ENCODE measurements around the gene TBCD. TPM values are rescaled to one million over a fixed set of nuclear protein-coding genes. Genes with fewer than 3 reads are reported as not detected.

Gene TBCD
- polyA plus RNA-seq, 1 experiment, result 38.6 TPM

DNA sequence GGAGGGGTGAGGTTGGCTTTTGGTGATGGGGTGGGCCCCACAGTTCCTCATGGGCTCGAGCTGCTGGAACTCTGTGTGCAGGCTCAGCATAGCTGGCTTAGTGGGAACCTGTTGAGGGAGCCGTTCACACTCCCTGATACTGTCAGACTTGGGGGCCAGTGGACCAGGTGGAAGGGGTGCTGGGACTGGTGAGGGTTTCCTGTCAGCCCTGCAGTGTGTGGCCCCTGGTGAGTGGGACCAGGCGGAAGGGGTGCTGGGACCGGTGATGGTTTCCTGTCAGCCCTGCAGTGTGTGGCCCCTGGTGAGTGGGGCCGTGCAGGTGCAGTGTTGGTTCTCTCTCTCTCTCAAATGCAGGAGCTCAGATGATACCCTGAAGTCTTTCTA, 133.1 kb downstream of the TBCD start:
- TF ChIP-seq, protein P1, sequence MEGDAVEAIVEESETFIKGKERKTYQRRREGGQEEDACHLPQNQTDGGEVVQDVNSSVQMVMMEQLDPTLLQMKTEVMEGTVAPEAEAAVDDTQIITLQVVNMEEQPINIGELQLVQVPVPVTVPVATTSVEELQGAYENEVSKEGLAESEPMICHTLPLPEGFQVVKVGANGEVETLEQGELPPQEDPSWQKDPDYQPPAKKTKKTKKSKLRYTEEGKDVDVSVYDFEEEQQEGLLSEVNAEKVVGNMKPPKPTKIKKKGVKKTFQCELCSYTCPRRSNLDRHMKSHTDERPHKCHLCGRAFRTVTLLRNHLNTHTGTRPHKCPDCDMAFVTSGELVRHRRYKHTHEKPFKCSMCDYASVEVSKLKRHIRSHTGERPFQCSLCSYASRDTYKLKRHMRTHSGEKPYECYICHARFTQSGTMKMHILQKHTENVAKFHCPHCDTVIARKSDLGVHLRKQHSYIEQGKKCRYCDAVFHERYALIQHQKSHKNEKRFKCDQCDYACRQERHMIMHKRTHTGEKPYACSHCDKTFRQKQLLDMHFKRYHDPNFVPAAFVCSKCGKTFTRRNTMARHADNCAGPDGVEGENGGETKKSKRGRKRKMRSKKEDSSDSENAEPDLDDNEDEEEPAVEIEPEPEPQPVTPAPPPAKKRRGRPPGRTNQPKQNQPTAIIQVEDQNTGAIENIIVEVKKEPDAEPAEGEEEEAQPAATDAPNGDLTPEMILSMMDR (IDR thresholded peaks at IDR 0.05; ENCODE audit: insufficient read depth, low read depth, low read length), result no peak
- H3K27me3 ChIP-seq (ENCODE audit: control insufficient read depth, insufficient read depth, low read length), result no peaks in the 10 kb centered on the region
- H3K4me3 ChIP-seq (ENCODE audit: low read depth, low read length), result no peak overlapping the region
- ChIA-PET CTCF (interaction anchor here (1.7 to 2.9 kb wide), 4 partner anchors 8 to 319 kb away, joined by 5 to 17 read pairs (median 9); no protein-coding TSS in a partner anchor), POLR2A (interaction anchor here (0.9 kb wide), 1 partner anchor 25 kb away, joined by 3 read pairs; no protein-coding TSS in a partner anchor)
- DNase-seq (ENCODE audit: low read depth), result no peak
- H3K36me3 ChIP-seq (ENCODE audit: control insufficient read depth, insufficient read depth, low read length), result no peaks in the 10 kb centered on the region; the same call in 1 of the 2 replicates

DNA sequence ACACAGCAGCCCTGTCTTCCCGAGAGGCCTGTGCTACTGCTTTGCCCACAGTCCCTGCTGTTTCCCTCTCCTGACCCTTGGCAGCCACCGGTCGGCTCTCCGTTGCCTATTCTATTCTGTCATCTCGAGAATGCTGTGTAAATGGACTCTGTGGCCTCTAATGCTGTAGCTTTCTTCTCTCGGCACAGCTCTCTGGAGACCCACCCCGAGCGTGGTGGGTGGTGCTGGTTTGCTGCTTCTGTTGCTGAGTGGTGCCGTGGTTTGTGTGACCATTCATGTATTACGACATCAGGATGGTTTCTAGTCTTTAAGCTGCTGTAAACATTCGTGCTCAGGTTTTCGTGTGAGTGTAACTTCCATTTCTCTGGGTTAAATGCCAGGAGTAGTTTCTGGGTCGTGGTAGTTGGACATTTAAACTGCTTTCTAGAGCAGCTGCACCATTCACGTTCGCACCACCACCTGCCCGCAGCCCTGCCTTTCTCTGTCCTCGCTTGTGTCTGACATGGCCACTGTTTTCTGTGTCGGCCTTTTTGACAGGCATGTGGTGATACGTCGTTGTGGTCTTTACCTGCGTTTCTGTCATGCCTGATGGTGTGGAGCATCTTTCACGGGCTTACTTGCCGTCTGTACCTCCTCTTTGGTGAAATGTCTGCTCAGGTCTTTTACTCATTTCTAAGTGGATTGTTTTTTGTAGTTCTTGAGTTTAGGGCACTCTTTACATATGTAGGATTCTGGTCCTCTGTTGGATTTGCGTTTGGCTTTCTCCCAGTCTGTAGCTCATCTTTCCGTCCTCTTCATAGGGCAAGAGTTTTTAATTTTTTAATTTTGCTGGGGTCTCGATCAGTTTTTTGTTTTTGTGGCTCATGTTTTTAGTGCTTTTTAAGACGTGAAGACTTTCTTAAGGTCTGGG, 135.6 kb downstream of the TBCD start:
- H3K27me3 ChIP-seq (ENCODE audit: control insufficient read depth, insufficient read depth, low read length), result no peaks in the 10 kb centered on the region
- TF ChIP-seq, protein P1 (IDR thresholded peaks at IDR 0.05; ENCODE audit: insufficient read depth, low read depth, low read length), result no peak
- POLR2A ChIA-PET, result no interaction called here
- no peak for DNase-seq (ENCODE audit: low read depth)
- H3K4me3 ChIP-seq (ENCODE audit: low read depth, low read length), result no peak overlapping the region
- H3K36me3 ChIP-seq (ENCODE audit: control insufficient read depth, insufficient read depth, low read length), result peaks cover 1% of the 10 kb centered on the region; the same call in 1 of the 2 replicates
- CTCF ChIA-PET, result interaction anchor here (0.6 to 1.5 kb wide), 2 partner anchors 11 to 207 kb away, joined by 6 to 8 read pairs; no protein-coding TSS in a partner anchor

DNA sequence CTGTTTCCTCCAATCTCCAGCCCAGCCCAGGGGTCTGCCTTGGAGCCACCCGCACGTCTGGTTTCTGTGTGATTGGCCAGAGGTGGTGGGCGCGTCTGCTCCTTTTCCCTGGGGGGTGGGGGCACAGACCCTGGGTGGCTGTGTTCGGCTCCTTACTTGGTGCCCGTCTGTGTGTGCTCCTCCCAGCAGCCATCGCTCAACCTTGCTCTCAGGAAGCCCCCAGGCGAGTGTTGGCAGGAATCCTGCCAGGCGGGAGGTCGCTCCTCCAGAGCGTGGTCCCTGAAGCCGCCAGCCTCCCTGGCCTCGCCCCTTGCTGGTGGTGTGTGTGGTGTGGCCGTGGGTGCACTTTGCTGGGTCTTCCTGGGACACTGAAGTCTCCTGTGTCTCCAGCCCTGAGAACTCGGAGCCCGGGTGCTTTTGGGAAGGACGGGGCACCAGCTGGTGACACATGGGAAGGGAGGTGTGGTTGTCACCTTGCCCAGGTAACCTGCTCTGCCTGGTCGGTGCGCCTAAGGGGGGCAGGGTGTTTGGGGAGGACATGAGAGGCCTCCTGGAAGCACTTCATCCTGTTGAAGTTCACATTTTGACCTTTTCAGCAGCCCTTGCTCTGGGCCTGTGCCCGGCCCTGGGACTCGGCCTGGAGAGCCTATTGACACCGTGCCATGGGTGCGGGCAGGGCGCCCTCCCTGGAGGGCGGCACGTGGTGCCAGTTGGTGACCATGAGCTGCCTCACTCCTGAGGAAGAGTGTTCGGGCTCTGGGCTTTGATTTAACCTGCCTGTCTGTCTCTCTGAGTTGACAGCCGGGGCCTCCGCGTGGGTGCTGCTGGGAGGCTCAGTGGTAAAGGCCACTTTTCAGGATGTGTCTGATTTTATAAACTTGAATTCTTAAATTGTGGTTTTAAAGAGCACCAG, 137.0 kb downstream of the TBCD start:
- Histone ChIP-seq H3K36me3 (ENCODE audit: control insufficient read depth, insufficient read depth, low read length) (peaks cover 1% of the 10 kb centered on the region; the same call in 1 of the 2 replicates), H3K4me3 (ENCODE audit: low read depth, low read length) (no peak overlapping the region), H3K27me3 (ENCODE audit: control insufficient read depth, insufficient read depth, low read length) (no peaks in the 10 kb centered on the region)
- POLR2A ChIA-PET, result no interaction called here
- CTCF ChIA-PET, result interaction anchor here (1.0 kb wide), 1 partner anchor 12 kb away, joined by 3 read pairs; no protein-coding TSS in a partner anchor
- DNase-seq (ENCODE audit: low read depth), result no peak
- TF ChIP-seq, protein P1 (IDR thresholded peaks at IDR 0.05; ENCODE audit: insufficient read depth, low read depth, low read length), result no peak

DNA sequence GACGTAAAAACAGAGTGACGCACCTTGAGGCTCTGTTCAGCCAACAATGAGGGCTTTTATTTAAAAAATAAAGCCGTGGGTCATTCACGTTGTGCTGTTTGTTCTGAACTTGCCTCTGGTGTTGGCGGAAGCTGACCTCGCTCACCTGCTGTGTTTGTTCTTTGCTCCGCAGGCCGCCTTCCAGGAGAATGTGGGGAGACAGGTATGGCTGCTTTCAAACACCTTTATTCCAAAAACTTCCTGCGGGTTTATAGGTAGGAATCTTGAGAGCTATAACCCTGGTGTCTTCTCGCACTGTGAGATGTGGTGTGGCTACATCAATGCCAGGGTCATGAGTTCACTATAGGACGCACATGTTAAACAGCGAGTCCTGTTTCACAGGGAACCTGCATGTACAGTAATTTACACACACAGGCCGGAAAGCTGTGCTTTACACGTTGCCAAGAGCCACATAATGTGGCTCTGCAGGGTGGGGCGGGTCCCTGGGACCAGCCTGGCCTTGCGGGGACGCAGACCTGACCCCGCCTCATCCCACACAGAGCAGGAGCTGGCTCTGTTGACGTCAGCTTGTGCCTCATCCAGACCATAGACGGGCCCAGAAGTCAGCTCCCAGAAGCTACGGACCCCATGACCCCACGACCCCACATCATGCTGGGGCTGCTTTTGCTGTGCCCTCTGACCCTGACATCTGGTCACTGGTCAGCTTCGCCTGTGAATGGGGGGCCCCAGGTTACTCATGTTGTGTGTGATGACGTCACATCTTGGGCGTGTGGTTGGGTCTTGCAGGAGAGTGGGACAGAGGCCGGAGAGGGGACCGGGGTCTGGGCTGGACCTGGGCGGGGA, 137.9 kb downstream of the TBCD start:
- Histone ChIP-seq H3K27me3 (ENCODE audit: control insufficient read depth, insufficient read depth, low read length) (no peaks in the 10 kb centered on the region), H3K4me3 (ENCODE audit: low read depth, low read length) (no peak overlapping the region), H3K36me3 (ENCODE audit: control insufficient read depth, insufficient read depth, low read length) (peaks cover 1% of the 10 kb centered on the region; the same call in 1 of the 2 replicates)
- ChIA-PET POLR2A (no interaction called here), CTCF (interaction anchor here (1.0 kb wide), 1 partner anchor 13 kb away, joined by 3 read pairs; no protein-coding TSS in a partner anchor)
- no peak for DNase-seq (ENCODE audit: low read depth)
- TF ChIP-seq, protein P1 (IDR thresholded peaks at IDR 0.05; ENCODE audit: insufficient read depth, low read depth, low read length), result no peak
